ENCODE measurements around the gene NPEPL1.

NPEPL1 gene

DNA sequence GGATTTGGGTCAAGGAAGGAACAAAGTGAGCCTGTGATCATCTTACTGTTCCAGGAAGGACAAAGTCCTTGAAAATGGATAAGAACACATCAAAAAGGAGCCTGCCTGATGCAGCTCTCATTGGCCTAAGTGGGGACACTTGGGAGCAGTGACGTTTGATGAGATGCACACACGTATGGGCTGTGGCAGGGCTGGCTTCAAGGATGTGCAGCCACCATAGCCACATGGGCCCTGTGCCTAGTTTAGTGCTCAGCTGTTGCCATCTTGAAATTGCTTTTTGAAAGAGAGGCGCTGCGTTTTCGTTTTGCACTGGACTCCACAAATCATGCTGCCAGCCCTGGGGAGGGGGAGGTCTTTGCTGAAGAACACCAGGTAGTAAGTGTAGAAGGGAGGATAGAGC lies 6.6 kb upstream of the NPEPL1 start:
- Histone ChIP-seq H3K36me3 (ENCODE audit: insufficient read depth, low read length) (0 out of 2 replicates have a peak, but pooled peaks cover 2% of the 10 kb centered on the region), H3K4me3 (ENCODE audit: low read length) (no peak overlapping the region), H3K4me1 (ENCODE audit: insufficient read depth, low read length) (peaks cover 11% of the 10 kb centered on the region; the same call in 1 of the 2 replicates), H3K9ac (ENCODE audit: low read depth, low read length) (no peak overlapping the region), H3K27ac (ENCODE audit: low read depth, low read length) (no peak overlapping the region), H3K27me3 (ENCODE audit: insufficient read depth, low read length) (no peaks in the 10 kb centered on the region), H3K9me3 (ENCODE audit: insufficient read depth, low read depth, low read length) (no peaks in the 10 kb centered on the region)
- 94% methylated on average over 5 of the region's 5 CpGs for WGBS

DNA sequence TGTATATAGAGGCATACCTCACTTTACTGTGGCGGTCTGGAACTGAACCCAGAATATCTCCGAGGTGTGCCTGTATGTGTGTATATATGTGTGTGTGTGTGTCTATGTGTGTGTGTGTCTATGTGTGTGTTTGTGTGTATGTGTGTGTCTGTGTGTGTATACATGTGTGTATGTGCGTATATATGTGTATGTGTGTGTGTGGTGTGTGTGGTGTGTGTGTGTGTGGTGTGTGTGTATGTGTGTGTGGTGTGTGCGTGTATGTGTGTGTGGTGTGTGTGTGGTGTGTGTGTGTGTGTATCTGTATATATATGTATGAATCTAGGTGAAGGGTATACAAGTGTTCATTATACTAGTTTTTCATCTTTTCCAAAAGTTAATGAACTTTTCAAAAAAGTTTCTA lies 4.2 kb upstream of the NPEPL1 start:
- Histone ChIP-seq H3K36me3 (ENCODE audit: insufficient read depth, low read length) (no peaks in the 10 kb centered on the region), H3K9ac (ENCODE audit: low read depth, low read length) (no peak overlapping the region), H3K4me1 (ENCODE audit: insufficient read depth, low read length) (peaks cover 21% of the 10 kb centered on the region), H3K27ac (ENCODE audit: low read depth, low read length) (no peak overlapping the region), H3K4me3 (ENCODE audit: low read length) (no peak overlapping the region), H3K9me3 (ENCODE audit: insufficient read depth, low read depth, low read length) (no peaks in the 10 kb centered on the region), H3K27me3 (ENCODE audit: insufficient read depth, low read length) (no peaks in the 10 kb centered on the region)
- WGBS, result 95% methylated on average over 4 of the region's 4 CpGs

DNA sequence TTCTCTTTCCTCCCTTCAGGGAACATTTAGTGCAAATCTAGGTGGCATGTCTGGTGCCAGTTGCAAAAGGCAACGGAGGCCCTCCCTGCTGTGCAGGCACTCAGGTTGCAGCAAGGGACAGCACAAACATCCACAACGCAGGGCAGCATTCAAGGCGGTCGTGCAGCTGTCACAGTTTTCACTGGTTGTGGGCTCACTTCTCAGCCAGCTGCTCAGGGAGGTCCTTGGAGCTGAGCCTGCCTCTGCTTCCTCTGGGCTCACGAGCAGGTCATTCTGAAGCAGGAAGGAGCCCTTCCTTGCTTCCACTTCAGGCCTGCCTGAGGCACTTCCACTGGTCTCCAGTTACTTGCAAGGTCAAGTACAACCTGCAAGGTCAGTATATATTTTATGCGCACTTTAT lies 3.8 kb upstream of the NPEPL1 start:
- no peaks in the 10 kb centered on the region for H3K9me3 ChIP-seq (ENCODE audit: insufficient read depth, low read depth, low read length)
- no peaks in the 10 kb centered on the region for H3K27me3 ChIP-seq (ENCODE audit: insufficient read depth, low read length)
- H3K4me1 ChIP-seq (ENCODE audit: insufficient read depth, low read length), result peaks cover 21% of the 10 kb centered on the region
- H3K9ac ChIP-seq (ENCODE audit: low read depth, low read length), result no peak overlapping the region
- 59% methylated on average over 6 of the region's 6 CpGs for WGBS
- no peaks in the 10 kb centered on the region for H3K36me3 ChIP-seq (ENCODE audit: insufficient read depth, low read length)
- no peak overlapping the region; the same call in 1 of the 2 replicates for H3K27ac ChIP-seq (ENCODE audit: low read depth, low read length)
- H3K4me3 ChIP-seq (ENCODE audit: low read length), result no peak overlapping the region

DNA sequence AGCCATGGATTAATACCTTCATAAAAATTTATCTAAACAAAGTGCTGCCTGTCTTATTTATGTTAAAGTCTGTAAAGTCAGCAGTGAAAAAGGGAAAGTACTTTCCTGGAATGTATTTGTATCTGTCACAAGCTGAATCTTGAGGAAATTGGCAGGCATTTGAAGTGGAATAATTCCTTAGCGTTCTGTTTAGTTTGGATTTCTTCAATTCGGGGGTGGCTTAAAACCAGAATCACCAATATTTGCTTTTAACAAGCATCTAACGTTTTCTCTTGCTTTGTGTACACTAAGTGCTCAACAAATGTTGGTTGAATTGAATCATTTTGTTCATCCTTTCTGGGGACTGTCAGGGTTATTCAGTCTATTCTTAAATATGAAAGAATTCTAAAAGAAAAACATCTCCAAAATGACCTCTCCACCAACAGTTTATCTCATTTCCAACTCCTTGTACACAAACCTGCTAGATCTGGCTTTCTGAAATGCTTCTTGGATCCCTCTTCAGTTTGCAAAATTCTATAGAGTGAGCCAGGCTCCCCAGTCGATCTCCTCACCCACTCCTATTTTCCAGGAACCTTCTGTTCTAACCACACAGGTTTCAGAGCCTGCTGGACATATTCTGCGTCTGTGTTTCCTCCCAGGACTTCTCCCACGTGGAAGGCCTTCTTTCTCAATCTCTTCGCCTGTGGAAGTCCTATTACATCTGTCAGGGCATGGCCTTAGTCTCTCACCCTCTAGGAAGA lies 2.0 kb upstream of the NPEPL1 start:
- peak overlapping the region; percentile 43; the same call in 1 of the 2 replicates for H3K27ac ChIP-seq (ENCODE audit: low read depth, low read length)

DNA sequence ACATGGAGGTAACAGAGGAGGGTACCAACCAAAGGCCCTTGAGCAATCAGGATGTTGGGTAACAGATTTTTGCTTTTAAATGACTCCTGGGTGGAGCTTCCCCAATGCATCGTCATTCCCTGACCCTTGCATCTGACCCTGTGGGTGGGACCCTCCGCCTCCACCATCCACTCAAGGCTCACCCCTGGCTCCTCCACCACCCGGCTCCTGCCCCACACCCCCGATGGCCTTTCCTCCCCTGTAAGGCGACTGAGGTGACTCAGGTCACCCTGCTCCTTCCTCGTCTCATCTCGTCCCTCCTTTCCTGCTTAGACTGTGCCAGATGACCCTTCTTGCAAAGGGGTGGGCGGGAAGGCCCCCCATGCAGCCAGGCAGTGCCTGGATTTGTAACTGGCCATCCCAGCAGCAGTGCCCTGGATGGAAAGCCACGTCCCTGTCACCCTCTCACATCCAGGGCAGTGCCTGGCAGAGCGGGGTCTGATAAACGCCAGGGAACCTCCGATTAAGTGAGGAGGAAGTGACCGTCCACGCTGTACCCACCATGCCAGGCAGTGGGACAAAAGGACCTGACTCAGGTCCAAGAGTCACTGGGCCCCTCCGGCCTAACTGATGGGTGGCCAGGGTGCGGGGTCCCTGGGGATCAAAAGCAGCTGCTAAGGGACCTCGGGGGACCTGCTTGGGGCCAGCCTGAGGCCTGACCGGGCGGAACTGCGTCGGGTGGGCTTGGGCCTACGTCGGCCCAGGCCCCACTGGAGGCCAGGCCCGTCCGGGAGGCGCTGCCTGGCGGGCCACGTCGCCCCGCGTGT lies 624 bp upstream of the NPEPL1 start:
- no peaks in the 10 kb centered on the region for H3K27me3 ChIP-seq (ENCODE audit: insufficient read depth, low read length)
- 72% methylated on average over 31 of the region's 31 CpGs for WGBS
- H3K4me1 ChIP-seq (ENCODE audit: insufficient read depth, low read length), result peaks cover 21% of the 10 kb centered on the region
- H3K9ac ChIP-seq (ENCODE audit: low read depth, low read length), result peak overlapping the region; percentile 57
- H3K9me3 ChIP-seq (ENCODE audit: insufficient read depth, low read depth, low read length), result no peaks in the 10 kb centered on the region
- H3K36me3 ChIP-seq (ENCODE audit: insufficient read depth, low read length), result peaks cover 14% of the 10 kb centered on the region; the same call in 1 of the 2 replicates
- H3K27ac ChIP-seq (ENCODE audit: low read depth, low read length), result peak overlapping the region; percentile 45; the same call in 1 of the 2 replicates
- no peak overlapping the region for H3K4me3 ChIP-seq (ENCODE audit: low read length)

More for the DNA sequence above, 2.0 kb upstream of the NPEPL1 start:
- Histone ChIP-seq H3K4me3 (ENCODE audit: low read length) (no peak overlapping the region), H3K4me1 (ENCODE audit: insufficient read depth, low read length) (peaks cover 21% of the 10 kb centered on the region), H3K27me3 (ENCODE audit: insufficient read depth, low read length) (no peaks in the 10 kb centered on the region), H3K9me3 (ENCODE audit: insufficient read depth, low read depth, low read length) (no peaks in the 10 kb centered on the region), H3K36me3 (ENCODE audit: insufficient read depth, low read length) (peaks cover 4% of the 10 kb centered on the region; the same call in 1 of the 2 replicates), H3K9ac (ENCODE audit: low read depth, low read length) (no peak overlapping the region)
- WGBS, result 81% methylated on average over 7 of the region's 7 CpGs

DNA sequence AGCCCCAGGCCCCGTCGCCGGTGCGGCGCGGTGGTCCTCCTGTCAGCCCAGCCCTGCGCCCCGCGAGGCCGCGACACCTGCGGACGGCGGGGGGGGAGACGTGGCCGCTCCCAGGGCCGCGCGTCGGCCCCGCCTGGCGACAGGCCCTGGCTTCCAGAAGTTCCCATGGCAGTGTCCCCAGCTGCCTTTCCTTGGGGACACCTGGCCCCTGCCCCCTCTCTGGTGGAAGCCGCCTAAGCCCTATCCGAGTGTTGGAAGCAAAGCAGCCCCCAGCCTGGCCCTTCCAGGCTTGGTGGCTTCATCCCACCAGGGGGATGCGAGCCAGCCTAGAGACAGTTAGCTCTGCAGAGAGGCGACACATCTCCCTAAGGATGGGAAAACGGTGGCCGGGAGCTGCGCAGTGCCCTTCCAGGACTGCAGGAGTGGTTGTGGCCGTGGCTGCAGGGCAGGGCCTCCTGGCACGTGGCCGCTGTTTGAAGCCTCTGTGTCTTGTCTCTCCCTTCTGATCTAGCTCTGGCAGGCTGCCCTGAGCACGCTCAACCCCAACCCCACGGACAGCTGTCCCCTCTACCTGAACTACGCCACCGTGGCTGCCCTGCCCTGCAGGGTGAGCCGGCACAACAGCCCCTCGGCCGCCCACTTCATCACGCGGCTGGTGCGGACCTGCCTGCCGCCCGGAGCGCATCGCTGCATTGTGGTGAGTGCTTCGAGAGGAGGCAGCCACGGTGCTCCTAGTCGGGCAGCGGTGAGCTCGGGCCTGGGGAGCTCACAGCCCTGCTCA lies 816 bp downstream of the NPEPL1 start:
- H3K4me1 ChIP-seq (ENCODE audit: insufficient read depth, low read length), result peaks cover 21% of the 10 kb centered on the region
- peak overlapping the region; percentile 42 for H3K4me3 ChIP-seq (ENCODE audit: low read length)
- peak overlapping the region; percentile 73; the same call in 1 of the 2 replicates for H3K9ac ChIP-seq (ENCODE audit: low read depth, low read length)
- no peaks in the 10 kb centered on the region for H3K9me3 ChIP-seq (ENCODE audit: insufficient read depth, low read depth, low read length)
- H3K27me3 ChIP-seq (ENCODE audit: insufficient read depth, low read length), result no peaks in the 10 kb centered on the region
- H3K27ac ChIP-seq (ENCODE audit: low read depth, low read length), result peak overlapping the region; percentile 43; the same call in 1 of the 2 replicates
- peaks cover 19% of the 10 kb centered on the region for H3K36me3 ChIP-seq (ENCODE audit: insufficient read depth, low read length)
- WGBS, result 54% methylated on average over 51 of the region's 51 CpGs

DNA sequence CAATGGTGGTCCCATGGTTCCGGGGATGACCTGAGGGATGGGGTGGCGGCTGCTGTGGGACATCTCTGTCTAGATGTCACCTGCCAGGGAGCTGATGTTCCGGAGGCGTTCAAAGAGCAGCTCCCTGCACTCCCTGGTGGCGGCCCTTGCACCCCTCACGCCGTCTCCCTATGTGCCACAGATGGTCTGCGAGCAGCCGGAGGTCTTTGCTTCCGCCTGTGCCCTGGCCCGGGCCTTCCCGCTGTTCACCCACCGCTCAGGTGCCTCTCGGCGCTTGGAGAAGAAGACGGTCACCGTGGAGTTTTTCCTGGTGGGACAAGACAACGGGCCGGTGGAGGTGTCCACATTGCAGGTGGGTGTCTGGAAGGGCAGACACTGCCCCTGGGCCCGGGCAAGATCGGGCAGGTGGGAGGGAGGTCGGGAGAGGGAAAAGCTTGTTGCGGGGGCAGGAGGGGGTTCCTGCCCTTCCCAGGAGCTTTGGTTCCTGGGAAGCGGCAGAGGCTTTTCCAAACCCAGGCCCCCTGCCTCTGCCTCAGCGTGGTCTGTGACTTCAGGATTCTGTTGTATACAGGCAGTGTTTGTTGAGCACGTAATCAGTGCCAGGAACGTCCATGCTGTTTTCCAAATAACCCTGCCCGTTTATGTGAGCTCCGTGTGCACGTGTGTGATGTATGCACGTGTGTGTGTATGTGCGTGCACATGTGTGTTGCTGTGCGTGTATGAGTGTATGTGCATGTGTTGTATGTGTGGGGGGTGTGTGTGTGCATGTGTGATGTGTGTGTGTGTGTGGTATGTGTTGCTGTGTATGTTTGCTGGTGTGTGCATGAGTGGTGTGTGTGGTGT lies 1.9 kb downstream of the NPEPL1 start:
- H3K4me1 ChIP-seq (ENCODE audit: insufficient read depth, low read length), result peaks cover 16% of the 10 kb centered on the region
- H3K27me3 ChIP-seq (ENCODE audit: insufficient read depth, low read length), result no peaks in the 10 kb centered on the region
- 94% methylated on average over 33 of the region's 33 CpGs for WGBS
- no peak overlapping the region for H3K9ac ChIP-seq (ENCODE audit: low read depth, low read length)
- peaks cover 28% of the 10 kb centered on the region for H3K36me3 ChIP-seq (ENCODE audit: insufficient read depth, low read length)
- H3K4me3 ChIP-seq (ENCODE audit: low read length), result no peak overlapping the region
- no peaks in the 10 kb centered on the region for H3K9me3 ChIP-seq (ENCODE audit: insufficient read depth, low read depth, low read length)
- H3K27ac ChIP-seq (ENCODE audit: low read depth, low read length), result no peak overlapping the region

DNA sequence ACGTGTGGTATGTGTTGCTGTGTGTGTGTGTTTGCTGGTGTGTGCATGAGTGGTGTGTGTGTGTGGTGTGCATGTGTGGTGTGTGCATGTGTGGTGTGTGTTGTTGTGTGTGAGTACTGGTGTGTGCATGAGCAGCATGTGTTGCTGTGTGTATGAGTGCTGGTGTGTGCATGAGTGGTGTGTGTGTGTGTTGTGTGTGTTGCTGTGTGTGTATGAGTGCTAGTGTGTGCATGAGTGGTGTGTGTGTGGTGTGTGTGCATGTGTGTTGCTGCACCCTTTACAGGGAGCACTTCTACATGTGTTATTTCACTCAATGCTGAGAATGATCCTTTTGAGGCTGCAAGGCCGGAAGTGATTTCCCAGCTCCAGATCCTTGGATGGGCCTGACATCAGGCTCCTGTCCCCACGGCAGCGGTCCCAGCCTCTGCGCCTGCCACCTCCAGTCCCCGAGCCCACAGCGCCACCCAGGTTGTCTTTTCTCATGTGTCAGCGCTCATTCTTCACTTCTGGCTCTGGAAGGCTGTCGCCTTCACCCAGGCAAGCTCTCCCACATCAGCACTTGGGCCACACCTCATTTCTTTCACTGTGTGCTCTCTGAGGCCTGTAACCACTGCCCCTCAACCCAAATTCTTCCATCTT lies 2.6 kb downstream of the NPEPL1 start:
- H3K27ac ChIP-seq (ENCODE audit: low read depth, low read length), result no peak overlapping the region
- no peaks in the 10 kb centered on the region for H3K9me3 ChIP-seq (ENCODE audit: insufficient read depth, low read depth, low read length)
- H3K27me3 ChIP-seq (ENCODE audit: insufficient read depth, low read length), result no peaks in the 10 kb centered on the region
- H3K36me3 ChIP-seq (ENCODE audit: insufficient read depth, low read length), result peaks cover 35% of the 10 kb centered on the region
- H3K9ac ChIP-seq (ENCODE audit: low read depth, low read length), result no peak overlapping the region
- 82% methylated on average over 9 of the region's 9 CpGs for WGBS
- H3K4me3 ChIP-seq (ENCODE audit: low read length), result no peak overlapping the region
- H3K4me1 ChIP-seq (ENCODE audit: insufficient read depth, low read length), result peaks cover 16% of the 10 kb centered on the region

DNA sequence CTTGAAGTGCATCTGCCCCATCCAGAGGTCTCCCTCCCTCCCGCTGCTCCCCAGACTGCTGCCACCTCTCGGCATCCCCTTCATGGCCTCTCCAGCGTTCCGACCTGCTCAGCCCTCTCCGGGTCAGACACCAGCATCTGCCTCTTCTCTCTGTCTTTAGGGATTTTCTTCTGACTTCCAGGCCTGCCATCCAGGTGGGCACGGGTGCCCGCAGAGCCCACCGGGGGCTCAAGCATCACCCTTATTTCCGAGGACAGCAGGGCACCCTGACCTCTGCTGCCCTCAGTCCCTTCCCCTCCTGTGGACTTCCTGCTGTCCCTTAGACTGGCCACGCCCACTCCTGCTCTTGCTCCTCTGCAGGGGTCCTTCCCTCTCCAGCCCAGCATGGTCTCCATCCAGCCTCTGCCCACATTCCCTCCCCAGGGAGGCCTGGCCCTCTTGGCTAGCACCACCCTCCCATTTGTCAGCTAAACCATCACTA lies 3.3 kb downstream of the NPEPL1 start:
- 87% methylated on average over 10 of the region's 10 CpGs for WGBS
- no peaks in the 10 kb centered on the region for H3K27me3 ChIP-seq (ENCODE audit: insufficient read depth, low read length)
- no peak overlapping the region for H3K27ac ChIP-seq (ENCODE audit: low read depth, low read length)
- peaks cover 38% of the 10 kb centered on the region for H3K36me3 ChIP-seq (ENCODE audit: insufficient read depth, low read length)
- no peak overlapping the region for H3K9ac ChIP-seq (ENCODE audit: low read depth, low read length)
- no peak overlapping the region for H3K4me3 ChIP-seq (ENCODE audit: low read length)
- H3K4me1 ChIP-seq (ENCODE audit: insufficient read depth, low read length), result peaks cover 10% of the 10 kb centered on the region
- H3K9me3 ChIP-seq (ENCODE audit: insufficient read depth, low read depth, low read length), result no peaks in the 10 kb centered on the region
